Epithelial cell of esophagus (primary cell): ENCODE data around the gene RAPGEF1.

ENCODE experiments used
- DNase-seq: peaks from one replicate; pipeline ENCODE4 v3.0.0; 2010; ENCODE audit warnings: low read depth
- H3K4me3 ChIP-seq: 2 replicates; pipeline ENCODE4 v1.5.1; 2011; ENCODE audit warnings: mild to moderate bottlenecking, low read length, control low read depth
- TF ChIP-seq, protein P1 (sequence below): IDR thresholded peaks from 2 replicates; pipeline ENCODE4 v1.5.1; 2011; ENCODE audit warnings: low read depth, mild to moderate bottlenecking, low read length, control low read depth, inconsistent platforms; ENCODE audit not compliant: insufficient read depth; ENCODE audit errors: missing control alignments

RAPGEF1 gene

DNA sequence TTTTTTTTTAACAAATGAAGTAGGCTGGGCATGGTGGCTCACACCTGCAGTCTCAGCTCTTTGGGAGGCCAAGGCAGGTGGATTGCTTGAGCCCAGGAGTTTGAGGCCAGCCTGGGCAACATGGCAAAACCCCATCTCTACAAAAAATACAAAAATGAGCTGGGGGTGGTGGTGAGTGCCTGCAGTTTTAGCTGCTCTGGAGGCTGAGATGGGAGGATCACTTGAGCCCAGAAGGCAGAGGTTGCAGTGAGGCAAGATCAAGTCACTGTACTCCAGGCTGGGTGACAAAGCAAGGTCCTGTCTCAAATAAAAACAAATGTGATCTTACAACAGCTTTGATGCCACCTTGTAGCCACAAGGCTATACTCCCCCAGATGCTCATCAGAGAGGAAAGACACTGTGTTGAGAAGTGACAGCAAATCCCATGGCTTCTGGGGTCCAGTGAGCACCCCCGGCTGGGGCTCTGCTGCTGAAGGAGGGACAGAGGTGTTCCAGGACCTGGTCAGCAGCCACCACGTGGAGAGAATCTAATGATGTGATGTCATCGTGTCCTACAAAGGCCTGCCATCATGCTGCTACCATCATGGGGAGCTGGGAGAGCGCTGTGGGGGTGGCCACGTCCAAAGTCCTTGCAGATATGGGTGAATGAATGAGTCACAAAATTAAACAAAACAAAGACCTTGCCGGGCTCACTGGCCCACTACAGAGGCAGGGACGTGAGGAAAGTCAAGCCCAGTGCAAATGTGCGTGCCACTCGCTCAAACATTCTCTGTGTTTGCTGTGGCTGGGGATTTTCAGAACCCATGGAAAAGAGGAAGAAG, 133.9 kb downstream of the RAPGEF1 start:
- no peak overlapping the region for H3K4me3 ChIP-seq
- no peak for DNase-seq
- TF ChIP-seq, protein P1, sequence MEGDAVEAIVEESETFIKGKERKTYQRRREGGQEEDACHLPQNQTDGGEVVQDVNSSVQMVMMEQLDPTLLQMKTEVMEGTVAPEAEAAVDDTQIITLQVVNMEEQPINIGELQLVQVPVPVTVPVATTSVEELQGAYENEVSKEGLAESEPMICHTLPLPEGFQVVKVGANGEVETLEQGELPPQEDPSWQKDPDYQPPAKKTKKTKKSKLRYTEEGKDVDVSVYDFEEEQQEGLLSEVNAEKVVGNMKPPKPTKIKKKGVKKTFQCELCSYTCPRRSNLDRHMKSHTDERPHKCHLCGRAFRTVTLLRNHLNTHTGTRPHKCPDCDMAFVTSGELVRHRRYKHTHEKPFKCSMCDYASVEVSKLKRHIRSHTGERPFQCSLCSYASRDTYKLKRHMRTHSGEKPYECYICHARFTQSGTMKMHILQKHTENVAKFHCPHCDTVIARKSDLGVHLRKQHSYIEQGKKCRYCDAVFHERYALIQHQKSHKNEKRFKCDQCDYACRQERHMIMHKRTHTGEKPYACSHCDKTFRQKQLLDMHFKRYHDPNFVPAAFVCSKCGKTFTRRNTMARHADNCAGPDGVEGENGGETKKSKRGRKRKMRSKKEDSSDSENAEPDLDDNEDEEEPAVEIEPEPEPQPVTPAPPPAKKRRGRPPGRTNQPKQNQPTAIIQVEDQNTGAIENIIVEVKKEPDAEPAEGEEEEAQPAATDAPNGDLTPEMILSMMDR: no peak

DNA sequence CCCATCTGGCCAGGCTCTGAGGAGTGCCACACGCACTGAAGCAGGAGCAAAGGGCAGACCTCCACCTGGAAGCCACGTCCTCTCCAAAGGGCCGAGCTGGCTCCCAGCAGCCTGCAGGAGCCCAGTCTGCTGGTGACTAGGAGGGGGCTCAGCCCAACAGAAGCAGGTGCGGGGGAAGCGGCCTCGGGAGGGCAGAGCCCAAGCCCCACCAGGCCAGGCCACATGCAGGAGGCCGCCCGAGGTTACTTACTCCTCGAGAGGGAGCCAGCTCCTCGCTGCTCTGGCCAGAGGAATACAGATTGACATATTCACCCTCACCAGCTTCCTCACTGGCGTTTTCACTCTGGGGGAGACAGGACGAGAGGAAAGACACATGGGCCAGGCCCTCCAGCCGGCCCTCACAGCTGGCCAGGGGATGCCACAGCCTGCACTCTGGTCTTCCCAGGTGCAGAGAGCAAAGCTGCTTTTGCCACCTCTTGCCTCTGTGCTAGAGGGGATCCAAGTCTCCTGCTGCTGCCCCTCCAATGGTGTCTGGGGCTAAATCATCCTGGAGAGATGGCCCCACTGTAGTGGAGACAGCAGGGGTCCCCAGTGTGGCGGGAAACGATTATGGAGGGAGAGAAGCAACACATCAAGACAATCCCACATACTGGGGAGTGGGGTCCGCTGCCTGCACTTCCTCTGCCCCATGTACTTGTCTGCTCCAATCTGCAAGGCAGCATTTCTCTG, 136.0 kb downstream of the RAPGEF1 start:
- DNase-seq: no peak
- TF ChIP-seq, protein P1: no peak
- no peak overlapping the region for H3K4me3 ChIP-seq

DNA sequence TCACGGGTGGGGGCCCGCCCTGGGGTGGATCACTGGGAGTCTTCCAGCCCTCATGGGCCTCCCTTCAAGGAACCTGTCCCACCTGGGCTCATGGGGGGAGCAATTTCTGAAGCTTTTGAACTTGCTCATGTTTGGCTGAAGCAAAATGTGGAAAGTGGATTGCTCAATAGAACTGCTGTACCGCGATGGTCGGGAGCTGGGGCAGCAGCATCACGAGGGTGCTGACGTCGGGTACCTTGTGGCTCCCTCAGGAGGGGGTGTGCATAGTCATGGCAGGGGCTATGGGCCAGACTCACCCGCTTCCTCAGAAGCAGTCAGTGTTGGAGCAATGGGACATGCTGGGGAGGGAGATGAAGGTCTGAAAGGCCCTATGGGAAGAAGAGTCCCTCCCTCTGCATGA, 136.7 kb downstream of the RAPGEF1 start:
- DNase-seq: no peak
- no peak overlapping the region for H3K4me3 ChIP-seq
- TF ChIP-seq, protein P1: no peak

DNA sequence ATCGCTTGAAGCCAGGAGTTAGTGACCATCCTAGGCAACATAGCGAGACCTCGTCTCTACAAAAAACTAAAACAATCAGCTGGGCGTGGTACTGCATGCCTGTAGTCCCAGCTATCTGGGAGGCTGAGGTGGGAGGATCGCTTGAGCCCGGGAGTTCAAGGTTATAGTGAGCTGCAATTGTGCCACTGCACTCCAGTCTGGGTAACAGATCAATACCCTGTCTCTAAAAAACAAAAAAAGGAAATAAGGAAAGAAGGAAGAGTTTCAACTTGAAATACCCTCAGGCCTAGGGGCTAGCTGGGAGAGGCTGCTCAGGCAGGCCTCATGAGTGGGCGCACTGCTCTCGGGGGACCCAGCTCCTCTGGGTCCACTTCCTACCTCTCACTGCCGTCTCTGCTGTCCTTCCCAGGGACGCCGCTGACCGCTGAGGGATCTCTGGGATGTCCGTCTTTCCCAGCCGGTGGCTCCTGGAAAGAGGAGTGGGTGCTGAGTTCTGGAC, 138.1 kb downstream of the RAPGEF1 start:
- TF ChIP-seq, protein P1: no peak
- no peak overlapping the region for H3K4me3 ChIP-seq
- no peak for DNase-seq

DNA sequence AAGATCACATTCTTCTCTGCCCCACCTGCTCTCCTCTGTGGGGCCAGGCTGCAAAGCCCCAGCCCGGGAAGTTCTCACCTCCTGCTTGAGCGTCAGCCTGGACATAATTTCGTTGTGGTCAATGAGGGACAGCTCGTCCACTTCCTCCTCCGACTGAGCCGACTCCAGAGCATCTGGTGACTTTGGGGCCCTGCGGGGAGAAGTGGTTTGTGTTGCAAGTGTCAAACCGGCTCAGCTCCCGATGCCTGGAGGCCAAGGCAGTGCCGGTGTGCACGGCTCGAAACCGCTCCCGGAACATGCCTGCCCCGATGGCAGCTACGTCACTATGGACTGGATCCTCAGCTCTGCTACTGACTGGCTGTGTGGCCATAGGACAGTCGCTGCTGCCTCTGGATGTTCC, 141.8 kb downstream of the RAPGEF1 start:
- TF ChIP-seq, protein P1: no peak
- DNase-seq: no peak
- no peak overlapping the region for H3K4me3 ChIP-seq

DNA sequence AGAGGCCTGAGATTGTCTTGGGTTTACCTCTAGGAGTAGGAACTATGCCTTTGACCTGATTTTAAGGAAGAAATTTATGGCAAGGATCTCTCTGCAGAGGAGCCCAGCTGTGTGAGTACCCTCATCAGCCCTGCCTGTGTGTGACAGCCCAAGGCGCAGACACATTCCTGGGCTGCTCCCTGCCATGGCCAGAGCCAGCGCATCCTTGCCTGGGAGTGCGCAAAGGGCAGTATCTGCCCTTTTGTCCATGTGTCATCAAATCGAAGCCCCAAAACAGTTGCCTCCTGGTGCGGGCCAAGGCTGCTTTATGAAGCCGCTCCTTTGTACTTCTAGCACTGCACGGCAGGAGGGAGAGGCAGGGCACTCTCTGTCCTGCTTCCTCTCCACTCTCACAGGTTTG, 142.6 kb downstream of the RAPGEF1 start:
- no peak for DNase-seq
- TF ChIP-seq, protein P1: no peak
- no peak overlapping the region for H3K4me3 ChIP-seq
